Stimulated activated CD4-positive, alpha-beta T cell treated with anti-CD3 and anti-CD28 coated beads, Interleukin-12 subunit alpha, Interleukin-12 subunit beta, amount 100 ng/mL, for 4 hours (primary cell): ENCODE measurements around the gene LTBP3.
A peak's percentile ranks its signal among the peaks of the same experiment; 100 is the strongest.

ENCODE experiments used
- DNase-seq: peaks from one replicate; pipeline ENCODE4 v3.0.0-alpha.2; 2020

Gene LTBP3

DNA sequence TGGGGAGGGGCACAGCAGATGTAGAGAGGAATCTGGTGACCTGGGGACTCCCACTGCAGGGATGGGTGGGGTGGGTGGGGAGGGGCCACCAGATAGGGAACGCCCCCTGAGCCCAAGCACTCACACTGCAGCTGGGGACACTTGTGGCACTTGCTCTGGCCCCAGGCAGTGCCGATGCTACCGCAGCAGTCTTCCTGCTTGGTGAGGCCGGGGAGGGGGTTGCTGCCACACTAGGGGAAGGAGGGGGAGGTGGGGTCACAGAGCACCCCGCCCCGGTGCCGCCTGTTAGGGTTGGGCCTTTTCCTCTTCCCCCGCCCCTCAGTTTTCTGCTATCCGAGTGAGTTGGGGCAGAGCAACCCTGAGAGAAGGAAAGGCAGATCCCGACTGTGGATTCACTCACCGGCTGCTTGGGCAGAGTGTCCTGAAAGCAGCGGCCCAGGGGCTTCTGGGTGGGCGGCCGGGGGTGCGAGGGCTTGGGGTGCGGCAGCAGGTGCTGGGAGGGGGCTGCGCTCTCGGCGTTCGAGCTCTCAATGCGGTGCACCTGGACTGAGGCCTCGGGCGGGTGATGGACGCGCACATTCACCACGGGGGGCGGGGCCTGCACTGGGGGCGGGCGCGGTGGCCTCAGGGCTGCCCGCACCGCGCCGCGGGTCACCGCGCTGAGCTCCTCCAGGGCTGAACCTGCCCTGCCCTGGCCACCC is 4.7 kb downstream of the LTBP3 start:
- DNase-seq: peak; percentile 52

DNA sequence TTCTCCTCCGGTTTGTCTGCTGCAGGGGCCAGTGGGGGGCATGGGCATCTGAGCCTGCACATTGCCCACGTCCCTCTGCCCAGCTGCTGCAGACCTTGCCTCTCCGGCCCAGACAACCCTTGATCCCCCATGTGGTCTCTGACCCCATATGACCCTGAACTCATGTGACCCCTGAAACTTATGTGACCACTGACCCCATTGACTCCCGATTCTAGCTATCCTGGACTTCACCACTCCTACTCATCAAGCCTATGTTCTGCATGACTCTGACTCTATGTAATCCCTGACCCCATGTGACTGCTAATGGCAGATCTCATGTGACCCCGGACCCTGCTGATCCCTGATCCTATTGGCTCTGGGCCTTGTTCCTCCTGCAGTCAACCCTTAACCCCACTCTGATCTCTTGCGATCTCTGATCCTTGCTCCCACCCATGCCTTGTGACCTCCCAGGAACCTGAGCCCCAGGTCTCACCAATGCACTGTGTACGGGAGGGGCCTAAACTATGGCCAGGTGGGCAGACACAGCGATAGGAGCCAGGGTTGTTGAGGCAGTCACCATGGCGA is 5.7 kb downstream of the LTBP3 start:
- no peak for DNase-seq

DNA sequence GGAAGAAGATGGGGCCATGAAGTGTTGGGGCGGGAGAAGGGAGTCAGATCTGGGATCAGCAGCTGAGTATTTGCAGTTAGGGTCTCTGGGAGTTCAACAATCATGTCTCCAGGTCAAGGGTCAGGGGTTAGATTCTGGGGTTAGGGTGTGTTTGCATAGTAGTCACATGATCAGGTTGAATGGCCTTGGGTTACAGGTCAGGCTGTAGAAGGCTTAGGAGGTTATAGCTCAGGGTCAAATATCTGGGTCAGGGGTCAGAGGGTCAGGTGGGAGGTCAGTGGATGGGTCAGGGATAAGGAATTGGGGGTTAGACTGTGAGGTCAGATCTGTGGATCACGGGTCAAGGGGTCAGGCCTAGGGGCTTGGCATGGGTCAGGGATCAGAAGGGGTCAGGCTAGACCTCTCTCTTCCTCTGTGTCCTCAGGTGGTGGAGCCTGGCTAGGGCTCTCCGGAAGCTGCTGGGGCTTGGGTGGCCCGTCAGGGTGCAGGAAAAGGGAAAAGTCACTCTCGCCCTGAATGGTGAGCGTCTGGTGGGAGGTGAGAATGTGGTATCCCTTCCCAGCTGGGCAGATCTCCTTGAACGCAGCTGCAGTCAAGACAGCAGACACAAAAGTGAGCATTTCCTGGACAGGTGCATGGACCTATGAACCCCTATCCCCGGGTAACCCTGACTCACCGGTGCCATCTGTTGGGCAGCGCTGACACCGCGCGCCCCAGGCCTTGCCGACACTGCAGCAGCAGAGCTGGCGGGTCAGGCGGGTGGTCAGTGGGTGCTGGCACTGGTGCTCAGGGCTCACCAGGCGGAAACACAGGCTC is 6.4 kb downstream of the LTBP3 start:
- peak; percentile 56 for DNase-seq

DNA sequence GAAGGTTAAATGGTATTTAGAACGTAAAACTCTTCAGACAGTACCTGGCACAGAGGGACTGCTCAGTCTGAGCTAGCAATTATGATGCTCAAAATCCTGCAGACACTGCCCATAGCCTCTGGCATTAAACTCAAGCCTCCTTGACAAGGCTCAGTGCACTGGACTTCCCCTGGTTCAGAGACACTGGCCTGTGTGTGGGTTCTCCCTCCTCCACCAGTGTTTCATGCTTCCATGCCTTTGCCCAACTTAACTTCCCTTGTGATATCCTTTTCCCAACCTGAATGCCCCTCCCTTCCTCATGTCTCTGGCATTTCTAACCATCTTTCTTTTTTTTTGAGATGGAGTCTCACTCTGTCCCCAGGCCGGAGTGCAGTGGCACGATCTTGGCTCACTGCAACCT is 9.1 kb downstream of the LTBP3 start:
- no peak for DNase-seq

- no peak for DNase-seq
Measured at GRCh38 chr11:65548395-65548794, 9.8 kb downstream of the LTBP3 start.

GRCh38 chr11:65547446-65548125 is 10.6 kb downstream of the LTBP3 start:
- DNase-seq: no peak

DNA sequence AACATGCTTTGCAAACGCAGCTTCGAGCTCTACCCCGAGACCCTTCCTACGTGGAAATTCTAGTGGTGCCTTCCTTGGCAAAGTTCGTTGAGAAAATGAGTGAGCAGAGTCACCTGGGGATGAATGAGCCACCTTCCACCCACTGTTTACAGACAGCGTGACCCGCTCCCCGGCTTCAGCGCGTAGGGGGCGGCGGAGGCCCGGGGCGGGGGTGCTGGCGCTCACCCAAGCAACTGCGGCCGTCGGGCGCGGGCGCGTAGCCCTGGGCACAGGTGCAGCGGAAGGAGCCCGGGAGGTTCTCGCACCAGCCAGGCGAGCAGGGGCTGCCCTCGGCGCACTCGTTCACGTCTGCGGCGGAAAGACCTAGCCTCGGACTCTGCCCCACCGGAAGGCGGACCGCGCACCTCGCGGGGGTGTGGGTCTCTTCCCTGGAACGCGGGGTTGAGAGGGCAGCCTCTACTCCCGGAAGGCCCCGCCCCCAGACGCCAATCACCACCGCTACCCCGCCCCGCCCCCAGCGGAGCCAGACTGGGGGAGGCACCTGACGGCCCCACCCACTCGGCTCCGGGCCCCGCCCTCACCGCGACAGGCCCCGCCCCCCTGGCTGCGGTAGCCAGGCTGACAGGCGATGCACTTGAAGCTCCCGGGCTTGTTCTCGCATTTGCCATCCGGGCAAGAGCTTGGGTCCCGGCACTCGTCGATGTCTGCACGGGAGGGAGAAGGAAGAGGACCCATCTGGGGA is 11.8 kb downstream of the LTBP3 start:
- DNase-seq: peak; percentile 99

GRCh38 chr11:65545853-65546216 is 12.3 kb downstream of the LTBP3 start:
- no peak for DNase-seq

GRCh38 chr11:65542738-65543390 is 15.3 kb downstream of the LTBP3 start:
- DNase-seq: no peak

GRCh38 chr11:65541093-65541982 is 16.8 kb downstream of the LTBP3 start:
- no peak for DNase-seq

DNA sequence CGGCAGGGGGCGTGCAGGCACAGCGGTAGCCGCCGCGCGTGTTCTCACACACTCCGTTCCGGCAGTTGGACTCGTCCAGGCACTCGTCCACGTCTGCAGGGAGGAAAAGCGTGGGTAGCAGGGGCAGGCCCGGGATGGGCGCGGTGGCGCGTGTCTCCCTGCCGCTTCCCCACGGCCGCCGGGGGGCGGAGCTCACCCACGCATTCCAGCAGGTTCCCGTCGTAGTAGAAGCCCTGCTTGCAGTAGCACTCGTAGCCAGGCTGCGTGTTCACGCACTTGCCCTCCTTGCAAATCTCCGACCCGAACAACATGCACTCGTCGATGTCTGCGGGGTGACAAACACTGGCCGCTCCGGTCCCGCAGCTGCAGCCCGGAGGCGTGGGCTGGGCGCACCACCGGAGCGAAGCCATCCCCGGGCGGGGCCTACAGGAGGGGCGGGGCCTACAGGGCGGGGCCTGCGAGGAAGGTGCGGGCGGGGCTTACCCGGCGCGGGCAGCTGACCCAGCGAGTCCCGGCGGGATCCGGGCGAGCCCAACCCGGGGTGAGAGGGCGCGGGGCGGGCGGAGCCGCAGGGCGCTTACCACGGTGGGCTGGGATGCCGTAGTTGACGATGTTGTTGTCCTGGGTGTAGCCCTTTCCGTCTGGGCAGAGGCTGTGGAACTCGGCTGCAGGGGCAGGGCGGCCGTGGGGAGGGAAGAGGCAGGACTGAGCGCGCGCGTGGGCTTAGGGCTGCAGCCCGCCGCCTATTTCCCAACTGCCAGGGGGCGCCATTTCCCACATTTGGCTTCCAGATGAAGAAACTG is 17.7 kb downstream of the LTBP3 start:
- DNase-seq: peak; percentile 83

- no peak for DNase-seq
Measured at GRCh38 chr11:65539744-65540289, 18.3 kb downstream of the LTBP3 start.

DNA sequence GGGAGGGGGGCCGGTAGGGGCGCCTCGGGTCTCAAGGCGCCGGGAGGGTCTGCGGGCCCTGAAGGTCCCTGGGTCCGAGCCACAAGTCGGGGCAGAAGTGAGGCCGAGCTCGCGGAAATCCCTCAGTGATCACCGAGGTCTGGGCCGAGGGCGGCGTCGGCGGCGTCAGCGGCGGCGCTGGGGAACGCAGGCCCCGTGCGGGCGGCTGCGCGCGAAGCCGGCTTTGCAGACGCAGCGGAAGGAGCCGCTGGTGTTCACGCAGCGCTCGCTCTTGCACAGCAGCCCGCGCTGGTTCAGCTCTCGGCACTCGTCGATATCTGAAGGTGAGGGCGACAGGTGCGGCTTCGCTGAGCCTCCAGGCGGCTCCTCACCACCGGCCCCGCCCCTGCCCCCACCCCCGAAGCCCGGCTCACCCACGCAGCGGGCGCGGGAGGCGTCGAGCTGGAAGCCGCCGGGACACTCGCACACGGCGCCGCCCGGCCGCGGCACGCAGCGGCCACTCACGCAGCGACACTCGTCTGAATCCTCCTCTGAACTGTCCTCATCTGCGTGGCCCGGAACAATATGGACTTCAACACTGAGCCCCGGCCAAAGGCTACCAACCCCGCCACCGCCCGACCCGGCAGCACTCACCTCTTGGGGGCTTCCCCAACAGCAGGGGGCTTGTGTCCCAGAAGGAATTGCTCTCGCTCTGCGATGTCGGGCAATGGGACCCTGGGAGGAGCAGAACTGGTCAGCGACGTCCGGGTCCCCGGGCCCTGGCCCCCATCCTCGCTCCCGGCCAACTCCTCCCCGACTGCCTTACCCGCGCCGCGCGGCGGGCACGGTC is 19.0 kb downstream of the LTBP3 start:
- no peak for DNase-seq

GRCh38 chr11:65538232-65538914 is 19.8 kb downstream of the LTBP3 start:
- DNase-seq: no peak

DNA sequence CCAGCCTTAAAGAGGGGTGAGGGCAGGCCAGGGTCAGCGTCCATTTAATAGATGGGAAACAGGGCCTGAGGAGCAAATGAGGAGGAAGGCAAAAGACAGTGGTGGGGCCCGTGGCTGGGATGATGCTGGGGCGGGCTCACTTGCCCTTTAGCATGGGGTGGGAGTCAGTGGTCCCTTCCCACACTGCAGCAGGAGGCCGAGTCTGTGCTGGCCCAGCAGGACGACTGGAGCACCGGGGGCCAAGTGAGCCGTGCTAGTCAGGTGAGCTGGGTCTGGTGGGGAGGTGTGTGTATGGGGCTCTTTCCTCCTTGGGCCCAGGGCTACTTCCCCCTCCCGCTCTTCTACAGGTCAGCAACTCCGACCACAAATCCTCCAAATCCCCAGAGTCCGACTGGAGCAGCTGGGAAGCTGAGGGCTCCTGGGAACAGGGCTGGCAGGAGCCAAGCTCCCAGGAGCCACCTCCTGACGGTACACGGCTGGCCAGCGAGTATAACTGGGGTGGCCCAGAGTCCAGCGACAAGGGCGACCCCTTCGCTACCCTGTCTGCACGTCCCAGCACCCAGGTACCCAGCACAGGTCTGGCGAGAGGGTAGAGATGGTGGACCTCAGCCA is 20.4 kb downstream of the LTBP3 start:
- no peak for DNase-seq

DNA sequence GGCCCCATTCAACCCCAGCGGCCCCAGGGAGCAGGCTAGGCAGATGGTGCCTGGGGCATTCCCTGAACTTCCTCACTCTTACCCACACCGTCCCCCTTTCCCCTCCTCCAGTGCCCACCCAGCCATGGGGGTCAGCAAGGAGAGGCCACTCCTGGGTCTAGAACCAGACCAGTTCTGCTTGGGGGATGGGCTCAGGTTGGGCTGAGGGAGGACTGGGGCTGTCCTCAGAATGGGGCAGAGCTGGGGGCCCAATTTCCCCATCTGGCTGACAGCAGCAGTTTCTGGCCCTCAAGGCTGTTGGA is 20.9 kb downstream of the LTBP3 start:
- no peak for DNase-seq

- no peak for DNase-seq
Measured at GRCh38 chr11:65536412-65537295, 21.5 kb downstream of the LTBP3 start.
